Central memory CD4-positive, alpha-beta T cell (primary cell): ENCODE results near the gene RIPOR2.

Experiments
- DNase-seq: peaks from one replicate; pipeline ENCODE4 v3.0.0; 2022

The RIPOR2 gene

DNA sequence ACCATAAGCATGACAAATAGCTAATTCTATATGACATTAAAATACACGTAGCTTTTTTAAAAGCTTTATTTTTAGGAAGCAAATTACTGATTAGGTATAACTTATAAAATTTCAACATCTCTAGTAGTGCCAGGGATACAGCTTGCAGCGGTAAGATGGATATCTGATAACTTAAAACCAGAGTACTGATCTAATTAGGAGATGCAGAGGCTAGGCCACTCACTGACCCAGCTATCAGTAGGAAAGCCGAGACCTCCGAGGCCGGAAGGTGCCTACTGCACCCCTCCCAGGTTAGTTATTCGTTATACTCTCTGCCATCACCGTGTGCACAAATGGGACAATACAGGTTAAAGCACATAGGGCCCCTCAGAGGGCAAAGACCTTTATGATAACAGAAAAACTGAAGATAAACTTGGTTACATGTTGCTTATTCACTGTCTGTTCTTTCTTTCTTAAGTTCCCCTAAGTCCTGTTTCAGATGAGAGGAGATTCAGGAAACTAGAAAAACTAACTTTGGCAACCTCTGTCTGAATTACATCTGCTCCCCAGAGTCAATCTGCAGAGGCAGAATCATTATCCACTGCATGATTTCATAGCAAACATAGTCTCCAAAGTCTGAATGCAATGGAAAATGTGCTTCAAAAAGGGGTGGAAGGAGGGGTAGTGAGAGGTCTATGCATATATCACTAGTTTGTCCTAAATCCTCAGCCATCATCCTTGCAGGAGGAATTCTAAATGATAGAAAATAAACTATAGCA is 60.8 kb downstream of the RIPOR2 start:
- DNase-seq, result no peak

DNA sequence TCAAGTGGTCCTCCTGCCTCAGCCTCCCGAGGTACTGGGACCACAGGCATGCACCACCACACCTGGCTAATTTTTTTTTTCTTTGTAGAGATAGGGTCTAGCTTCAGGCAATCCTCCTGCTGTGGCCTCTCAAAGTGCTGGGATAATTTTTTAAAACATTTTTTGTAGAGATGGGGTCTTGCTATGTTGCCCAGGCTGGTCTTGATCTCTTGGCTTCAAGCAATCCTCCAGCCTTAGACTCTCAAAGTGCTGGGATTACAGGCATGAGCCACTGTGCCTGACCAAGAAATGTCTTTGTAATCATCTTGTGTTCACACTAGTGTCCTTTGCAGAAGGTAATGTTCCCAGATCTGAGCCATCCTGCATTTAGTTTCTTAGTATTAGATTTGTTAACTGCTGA is 61.6 kb downstream of the RIPOR2 start:
- no peak for DNase-seq

DNA sequence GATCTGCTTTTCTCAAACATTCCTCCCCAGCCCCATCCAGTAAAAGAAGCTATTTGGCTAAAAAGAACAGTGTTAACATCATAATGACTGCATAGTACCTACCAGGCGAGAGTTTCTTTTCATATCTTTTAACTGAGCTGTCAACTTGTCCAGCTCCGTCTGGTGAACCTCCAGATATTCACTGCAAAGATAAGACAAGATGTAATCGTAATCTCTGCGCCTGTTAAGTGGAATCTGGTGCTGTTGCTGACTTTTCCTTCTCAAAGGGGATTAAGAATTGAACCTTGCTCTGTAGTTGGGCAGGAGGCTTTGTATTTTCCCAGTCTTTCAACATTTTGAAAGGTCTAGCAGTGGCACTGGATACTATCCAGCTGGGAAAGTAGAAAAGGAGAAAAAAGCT is 63.0 kb downstream of the RIPOR2 start:
- DNase-seq, result no peak

DNA sequence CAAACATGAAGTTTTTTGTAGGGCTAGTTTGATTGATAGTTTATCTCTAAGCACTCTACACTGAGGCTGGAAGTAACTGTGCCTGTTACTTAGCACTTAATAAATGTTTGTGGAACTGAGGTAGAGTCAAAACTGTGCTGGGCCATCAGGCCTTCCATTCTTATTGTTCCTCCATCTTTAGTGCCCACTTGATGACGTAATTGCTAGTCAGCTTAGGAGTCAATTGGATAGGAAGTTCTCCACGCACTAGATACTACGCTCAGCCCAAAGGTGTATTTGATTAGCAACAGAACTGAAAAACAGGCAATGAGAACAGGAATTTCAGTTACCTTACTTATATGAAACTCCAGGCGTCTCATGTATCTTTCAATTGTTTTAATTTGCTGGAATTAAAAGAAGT is 67.0 kb downstream of the RIPOR2 start:
- no peak for DNase-seq

DNA sequence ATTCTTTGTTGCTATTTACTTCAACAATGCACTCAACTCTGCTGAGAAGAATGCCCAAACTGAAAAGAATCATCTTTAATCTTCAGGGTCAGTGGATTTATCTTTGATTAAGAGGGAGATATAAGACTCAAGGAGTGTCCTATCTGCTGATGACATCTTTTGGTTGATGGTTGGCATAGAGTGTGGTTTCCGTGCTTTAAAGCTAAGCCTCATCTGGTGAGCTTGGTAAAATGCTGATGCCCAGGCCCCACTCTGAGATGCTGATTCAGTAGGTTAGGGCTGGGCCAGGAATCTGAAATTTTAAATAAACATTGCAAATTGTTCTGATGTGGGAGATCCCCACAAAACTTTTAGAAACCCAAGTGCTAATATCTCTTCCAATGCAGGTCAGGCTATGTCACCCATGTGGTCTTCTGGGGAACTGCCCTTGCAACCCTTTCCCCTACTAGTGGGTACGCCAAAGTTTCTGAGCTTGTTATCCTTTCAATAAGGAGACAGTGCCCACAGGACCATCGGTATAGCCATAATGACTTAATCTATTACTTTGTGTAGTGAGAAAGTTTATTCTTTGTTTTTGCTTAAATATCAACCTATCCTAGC is 68.6 kb downstream of the RIPOR2 start:
- DNase-seq, result no peak

DNA sequence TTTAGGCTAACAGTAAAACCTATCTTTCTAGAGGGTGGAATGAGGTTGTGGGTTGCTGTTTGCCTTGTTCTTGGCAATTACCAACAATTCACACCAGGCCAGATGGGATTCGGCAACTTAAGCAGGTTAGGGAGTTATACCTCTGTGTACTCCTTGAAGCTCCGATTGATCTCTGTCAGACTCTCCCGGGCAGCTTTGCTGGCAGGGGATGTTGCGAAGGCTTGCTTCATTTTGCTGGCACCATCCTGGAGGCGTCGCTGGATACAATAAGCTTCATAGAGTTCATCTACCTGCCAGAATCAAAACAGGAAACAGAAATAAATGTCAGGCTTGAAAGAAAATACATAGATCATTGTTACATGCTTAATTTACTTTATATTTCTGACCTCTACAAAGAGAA is 70.6 kb downstream of the RIPOR2 start:
- no peak for DNase-seq

DNA sequence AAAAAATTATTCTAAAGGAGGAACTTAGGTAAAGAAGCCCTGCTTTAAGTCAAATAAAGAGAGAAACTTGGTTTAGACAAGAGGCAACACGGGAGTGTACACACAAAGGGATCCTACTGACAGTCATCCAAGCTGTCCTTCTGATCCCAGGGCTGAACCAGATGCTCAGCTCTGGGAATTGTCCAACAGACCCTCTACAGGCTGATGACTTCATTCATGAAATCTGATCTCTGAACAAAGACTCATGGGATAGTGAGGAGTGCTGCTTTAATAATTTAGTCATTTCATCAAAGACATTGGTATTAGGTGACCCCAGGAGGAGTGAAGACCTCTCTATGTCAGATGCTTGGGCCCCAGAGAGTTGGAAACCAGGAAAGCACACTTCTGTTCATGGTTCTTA is 71.4 kb downstream of the RIPOR2 start:
- no peak for DNase-seq

DNA sequence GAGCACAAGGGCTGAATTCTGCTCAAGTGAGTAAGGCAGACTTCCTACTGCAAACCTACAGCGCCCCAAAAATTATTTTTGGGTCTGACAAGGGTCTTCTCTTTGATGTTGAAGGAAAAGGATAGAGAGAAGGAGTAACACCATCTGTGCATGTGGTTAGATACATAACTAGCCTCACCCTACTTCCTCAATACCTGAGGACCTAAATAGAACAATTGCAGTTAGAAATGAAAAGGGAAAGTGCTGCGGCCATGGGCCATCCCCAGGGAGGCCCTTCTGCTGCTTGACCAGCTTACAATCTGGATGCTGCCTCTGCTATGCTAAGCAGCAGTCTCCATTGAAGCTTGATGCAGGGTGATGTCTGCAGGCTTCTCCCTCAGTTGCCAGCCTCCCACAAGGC is 73.8 kb downstream of the RIPOR2 start:
- DNase-seq, result no peak

DNA sequence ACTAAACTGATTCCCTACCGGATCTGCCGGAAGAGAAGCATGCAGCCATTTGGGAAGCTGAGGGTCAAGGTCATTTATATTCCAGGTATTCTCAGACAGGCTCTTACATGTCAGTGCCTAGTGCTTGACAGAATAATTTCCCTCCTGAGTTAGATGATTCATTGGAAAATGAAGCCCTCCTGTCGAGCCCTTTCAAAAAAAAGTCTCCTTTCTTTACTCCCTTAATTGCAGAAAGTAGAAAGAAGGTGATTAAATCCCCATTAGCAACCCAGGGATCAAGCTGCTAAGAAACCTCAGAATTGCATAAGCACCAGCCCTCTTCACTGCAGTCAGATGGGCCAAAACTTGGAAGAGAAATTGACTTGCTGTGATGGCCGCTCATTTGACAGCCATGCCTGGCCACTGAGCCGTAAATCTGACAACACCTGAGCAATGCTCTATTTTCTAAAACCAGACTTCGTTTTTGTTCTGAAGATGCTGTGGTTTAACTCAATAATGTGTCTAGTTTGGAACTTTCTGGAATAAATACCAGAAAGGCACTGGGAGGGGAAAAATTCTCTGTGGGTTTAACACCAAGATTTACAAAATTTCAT is 76.1 kb downstream of the RIPOR2 start:
- no peak for DNase-seq

DNA sequence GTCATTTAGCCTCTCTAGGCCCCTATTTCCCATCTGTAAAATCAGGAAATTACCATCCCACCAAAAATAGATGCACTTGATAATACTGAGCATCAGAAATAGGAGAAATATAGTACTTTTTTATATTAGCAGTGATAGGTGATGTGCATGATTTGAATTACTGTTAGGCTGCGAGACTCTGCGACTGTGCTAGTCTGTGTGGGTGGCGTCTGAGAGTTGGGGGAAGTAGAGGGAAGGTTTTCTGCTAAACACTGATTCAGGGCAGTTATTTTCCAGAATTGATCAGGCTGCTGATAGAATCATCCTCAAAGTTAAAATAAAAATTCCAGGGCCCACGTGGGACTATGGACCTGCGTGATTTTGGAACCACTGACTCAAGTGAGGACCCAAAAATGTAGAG is 76.6 kb downstream of the RIPOR2 start:
- no peak for DNase-seq

DNA sequence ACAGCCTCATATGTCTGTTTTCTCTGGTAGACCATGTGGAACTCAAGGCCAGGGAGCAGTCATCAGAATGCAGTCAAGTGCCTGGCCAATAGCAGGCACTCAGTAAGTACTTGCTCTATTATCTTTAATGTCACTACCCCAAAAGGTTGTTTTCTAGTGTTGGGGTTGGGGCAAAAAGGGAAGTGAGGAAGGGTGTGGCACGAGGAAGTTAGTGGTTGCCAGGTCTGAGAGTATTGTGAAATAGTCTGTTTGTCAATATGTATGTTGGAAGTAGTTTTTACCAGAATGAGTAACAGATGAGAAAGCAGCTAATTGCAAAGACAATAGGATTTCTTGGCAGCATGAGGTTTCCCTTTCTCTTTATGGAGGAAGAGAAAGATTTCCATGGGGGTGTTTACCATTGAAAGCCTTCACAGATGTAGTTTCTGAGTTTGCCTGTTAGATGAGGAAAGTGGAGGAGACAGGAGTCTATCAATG is 77.5 kb downstream of the RIPOR2 start:
- DNase-seq, result peak; percentile 57

DNA sequence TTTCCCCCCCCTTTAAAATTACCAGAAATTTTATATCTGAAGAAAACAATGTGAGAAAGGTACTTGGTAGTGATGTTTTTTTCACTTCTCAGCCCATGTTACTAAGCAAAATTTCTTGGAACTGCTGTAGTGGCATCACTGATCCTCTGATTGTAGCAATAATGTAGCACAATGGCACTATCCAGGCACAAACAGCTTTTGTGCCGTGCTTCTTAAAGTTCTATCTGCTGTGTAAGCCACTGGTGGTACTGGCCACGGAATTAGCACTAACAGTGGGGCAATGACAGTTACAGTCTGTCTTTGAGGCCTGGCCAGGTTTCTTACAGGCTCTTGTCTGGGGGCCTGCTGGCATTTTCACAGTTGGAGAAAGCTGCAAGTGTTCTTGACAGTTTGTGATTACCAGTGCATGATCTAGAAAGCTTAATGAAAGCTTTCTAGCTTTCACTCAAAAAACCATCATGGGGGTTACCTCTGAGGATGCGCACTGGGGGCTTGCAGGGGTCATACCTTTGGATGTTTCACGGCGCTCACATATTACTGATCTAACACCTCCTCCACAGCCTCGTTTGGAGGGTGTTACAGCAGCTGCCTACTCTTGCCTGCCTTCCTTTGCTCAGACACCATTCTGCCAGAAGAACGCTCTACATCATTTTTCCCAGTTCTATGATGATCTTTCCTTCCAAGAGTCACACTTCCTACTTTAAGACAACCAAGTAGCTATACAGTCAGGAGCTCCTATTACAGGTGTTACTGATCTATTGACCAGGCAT is 78.7 kb downstream of the RIPOR2 start:
- DNase-seq, result no peak

DNA sequence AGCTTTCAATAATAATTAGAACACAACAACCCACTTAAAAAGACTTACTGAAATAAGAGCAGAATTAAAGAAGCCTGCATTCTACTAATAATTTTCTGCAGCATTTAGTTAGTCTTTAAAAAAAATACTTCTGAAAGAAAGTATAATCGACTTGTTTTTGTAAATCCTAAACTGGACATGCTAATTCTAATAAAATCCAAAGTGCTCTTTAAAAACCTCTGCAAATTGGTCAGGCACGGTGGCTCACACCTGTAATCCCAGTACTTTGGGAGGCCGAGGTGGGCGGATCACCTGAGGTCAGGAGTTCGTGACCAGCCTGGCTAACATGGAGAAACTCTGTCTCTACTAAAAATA is 79.5 kb downstream of the RIPOR2 start:
- no peak for DNase-seq

DNA sequence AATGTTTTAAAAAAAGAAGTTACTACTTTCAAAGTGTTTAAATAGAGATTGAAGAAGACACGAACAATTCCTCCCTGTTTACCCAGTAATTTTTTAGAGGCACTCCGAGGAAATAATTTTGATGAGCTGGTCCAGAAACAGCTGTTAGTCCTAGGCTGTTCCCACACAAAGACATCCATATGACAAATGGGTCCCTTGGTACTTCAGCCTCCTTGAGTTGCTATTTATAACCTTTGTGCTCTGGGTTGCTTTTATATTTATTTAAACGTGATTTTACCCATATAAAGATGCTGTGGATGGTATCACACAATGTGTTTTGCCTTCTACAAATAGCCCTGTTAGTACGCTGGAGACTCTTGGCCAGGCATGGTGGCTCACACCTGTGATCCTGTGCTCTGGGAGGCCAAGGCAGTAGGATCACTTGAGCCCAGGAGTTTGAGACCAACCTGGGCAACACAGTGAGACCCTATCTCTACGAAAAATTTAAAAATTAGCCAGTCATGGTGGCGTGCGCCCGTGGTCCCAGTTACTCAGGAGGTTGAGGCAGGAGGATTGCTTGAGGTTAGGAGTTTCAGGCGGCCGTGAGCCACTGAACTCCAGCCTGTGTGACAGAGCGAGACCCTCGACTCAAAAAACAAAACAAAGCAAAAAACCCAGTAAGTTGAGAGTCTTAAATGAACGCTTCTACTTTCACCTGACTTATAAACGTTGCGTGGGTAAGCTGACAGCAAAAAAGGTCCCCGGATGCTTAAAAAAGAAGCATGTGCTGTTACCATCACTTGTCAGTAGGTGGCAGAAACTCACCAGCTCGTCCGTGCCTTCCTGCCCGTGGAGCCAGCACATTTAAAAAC is 80.1 kb downstream of the RIPOR2 start:
- peak; percentile 73 for DNase-seq

DNA sequence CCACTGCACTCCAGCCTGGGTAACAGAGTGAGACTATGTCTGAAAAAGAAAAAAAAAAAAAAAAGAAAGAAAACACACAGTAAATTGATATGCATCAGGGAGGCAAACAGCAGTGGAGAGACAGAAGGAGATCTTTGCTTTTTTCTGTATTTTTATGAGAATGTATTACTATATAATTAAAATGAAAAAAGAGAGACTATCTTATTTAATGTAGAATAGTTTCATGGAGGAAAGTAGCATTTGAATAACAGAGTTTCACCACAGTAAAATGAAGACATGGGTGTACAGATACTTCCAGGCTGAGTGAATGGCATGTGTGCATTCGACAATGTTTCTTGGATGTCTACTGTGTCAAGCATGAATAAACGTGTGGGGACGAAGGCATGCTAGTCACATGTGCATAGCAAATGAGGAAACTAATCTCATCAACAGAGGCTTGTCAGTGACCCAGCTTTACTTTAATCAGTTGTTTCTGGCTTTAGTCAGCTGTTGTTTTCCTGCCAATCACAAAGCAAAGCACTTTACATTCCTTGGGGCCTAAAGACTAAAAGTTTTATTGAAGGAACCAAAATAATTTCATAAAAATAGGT is 81.6 kb downstream of the RIPOR2 start:
- DNase-seq, result no peak

DNA sequence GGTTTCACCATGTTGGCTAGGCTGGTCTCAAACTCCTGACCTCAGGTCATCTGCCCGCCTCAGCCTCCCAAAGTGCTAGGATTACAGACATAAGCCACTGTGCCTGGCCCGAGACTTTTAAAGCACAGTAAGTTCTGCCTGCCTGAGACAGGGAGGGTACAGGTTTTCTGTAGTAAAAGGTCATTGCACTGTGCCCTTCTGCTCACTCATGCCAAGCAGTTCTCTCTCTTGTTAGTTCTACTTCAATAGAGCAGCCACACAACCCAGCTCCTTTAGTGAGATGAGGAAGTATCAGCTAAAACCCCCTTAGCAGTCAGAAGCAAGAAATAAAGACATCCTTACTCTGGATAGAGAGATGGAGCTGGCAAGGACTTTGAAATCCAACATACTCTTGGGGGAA is 84.7 kb downstream of the RIPOR2 start:
- DNase-seq, result no peak

DNA sequence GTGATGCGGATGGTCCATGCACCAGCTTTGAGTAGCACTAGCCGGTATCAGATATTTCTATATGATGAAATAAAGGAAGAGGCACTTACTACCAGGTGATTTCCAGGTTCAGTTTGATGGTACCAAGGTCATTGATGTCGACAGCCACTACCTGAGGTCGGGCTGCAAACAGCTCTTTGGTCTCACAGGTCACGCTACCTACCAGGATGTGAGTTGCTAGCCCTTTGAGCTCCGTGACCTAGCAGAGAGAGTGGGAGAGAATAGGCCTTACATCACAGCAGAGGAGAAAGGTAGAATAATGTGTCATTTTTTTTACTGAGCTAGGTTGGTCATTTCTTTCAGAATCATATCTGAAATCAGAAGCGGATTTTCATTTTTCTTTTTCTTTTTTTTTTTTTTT is 86.0 kb downstream of the RIPOR2 start:
- DNase-seq, result no peak

DNA sequence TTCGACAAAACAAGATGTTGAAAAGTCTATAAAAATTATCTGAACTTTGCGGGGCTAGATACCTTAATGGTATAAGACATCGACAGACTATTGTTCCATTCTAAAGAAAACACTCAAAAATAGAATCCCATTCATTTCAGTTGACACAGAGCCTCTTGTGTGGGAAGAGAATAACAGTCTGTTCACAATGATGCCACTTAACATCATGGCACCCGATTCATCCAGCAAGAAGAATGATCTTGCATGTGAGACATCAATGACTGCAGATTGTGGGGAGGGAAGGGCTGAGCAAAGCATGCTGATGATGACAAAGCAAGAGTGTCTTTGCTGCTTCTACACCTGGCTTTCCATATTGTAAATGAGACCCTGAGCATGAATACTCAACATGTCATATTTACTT is 87.3 kb downstream of the RIPOR2 start:
- no peak for DNase-seq

DNA sequence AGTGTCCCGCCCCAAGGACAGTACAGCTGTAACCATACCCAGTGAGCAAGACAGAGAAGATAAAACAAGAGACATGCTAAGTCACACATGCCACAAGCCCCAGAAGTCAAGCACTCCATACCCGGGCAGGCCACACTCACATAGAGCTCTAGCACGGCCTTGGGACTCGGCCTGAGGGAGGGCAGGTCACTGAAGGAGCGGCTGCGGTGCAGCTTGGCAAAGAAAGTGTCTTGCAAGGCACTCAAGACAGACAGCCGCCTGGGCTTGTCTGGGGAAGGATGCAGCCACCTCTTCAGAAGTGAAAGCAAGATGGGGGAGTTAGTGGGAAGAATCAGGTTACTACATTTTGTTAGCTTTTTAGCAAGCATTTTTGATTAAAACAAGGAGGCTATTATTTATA is 88.4 kb downstream of the RIPOR2 start:
- DNase-seq, result no peak

DNA sequence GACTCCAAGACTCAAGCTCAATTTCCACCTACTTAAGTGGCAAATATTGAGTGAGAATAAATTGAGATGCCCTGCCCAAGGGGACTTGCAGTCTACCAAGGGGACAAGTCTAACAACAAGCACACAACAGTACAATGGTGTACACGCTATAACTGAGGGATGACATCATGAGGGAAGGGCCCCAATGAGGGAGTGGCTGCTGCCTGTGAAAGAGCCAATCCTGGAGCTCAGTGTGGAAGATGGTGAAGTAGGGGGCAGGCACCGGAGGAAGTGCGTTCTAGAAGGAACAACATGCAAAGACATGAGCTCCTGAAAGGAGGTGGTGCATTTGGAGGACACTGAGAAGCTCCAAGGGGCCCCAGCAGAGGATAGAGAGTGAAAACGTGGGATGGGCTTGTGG is 90.2 kb downstream of the RIPOR2 start:
- no peak for DNase-seq

DNA sequence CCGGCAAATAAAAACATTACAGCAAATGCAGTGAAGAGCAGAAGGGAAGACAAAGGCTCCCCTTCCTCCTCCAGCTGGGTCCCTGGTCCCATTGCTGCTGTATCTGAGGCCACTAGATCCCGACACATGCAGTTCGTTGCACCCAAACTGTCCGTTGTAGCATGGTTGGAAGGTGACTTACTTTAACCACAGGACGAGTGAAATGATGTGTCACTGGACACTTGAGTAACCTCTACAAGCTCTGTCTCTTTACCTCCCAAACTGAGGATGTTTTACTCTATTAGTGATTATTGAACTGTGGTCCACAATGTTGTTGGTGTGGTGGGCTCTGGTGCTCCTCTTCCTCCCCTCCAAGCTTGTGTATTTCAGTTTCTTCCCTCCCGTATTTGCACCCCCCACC is 90.9 kb downstream of the RIPOR2 start:
- no peak for DNase-seq

DNA sequence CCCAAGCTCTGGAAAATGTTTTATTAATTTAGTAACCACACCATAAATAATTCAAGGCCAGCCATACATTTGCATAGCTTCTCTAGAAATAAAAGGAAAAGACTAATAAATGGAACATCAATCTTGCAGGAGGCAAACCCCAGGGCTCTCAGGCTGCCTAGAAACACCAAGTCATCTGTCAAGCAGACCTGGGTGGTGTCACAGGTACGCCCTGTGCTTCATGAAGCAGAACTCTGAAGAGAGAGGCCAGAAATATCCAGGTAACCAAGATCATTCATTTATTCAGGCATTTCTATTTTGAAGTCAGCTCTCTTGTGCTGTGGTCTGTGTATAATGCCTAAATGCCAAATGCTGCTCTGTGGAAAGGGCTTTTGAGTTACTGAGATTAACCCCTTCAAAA is 91.7 kb downstream of the RIPOR2 start:
- no peak for DNase-seq
